ENCODE results near the gene USF3. TPM values are rescaled to one million over a fixed set of nuclear protein-coding genes. Genes with fewer than 3 reads are reported as not detected.

The USF3 gene
- 4.5 TPM for polyA plus RNA-seq (2012; ENCODE audit: missing spikeins)

DNA sequence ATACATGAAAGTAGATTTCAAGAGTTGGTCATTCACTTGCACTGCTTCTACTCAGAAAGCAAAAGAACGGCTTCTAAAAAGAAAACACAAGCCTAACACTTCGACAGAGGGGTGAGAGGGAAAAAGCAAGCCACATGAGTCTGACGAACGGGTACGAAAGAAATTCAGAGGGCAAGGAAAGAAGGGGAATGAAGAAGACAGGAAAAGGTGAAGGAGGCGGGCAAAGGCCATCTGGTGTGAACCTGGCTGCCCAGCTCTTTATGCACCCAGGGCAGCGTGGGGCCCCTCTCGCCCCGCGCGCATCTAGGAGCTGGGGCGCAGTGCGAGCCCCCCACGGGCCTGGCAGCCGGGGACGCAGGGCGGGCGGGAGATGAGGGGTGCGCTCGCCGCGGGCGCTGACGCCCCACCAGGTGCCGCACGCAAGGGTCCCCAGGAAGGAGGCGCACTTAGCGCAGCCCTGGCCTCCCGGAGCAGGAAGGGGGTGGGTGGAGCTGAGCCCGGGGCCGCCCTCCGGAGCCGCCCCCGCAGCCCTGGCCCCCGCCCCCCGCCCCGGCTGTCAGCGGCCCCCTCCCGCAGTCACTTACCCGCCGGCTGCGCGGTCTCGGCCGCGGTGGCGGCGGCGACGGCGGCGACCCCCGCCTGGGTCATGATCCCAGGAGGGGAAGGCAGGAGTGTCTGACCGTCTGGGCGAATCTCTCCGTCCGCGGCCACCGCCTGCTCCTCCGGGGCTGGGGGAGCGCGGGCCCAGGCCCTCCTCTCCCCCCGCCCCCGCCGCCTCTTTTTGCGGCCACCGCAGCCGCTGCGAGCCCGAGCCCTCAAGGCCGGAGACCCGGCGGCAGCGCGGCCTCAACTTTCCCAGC, at the start of gene USF3:
Gene USF3, minus strand, starts transcription at position 857 of the 860 bp plus-strand sequence. CDS start 21,764 bp downstream, outside the sequence.
- peak; percentile 93 for FAIRE-seq
- peak; percentile 85 for DNase-seq (ENCODE audit: insufficient read length)
- TF ChIP-seq TAF1 (IDR thresholded peaks at IDR 0.05; ENCODE audit: borderline replicate concordance, low read depth, low read length), result no peak
- peak; percentile 69; the same call in 1 of the 2 replicates for TF ChIP-seq POLR2A (IDR thresholded peaks at IDR 0.05; ENCODE audit: low read depth, low read length)

GRCh38 chr3:113745756-113746547, 49.5 kb upstream of the USF3 start, which contains the start of gene NAA50:
TSS of gene NAA50 (minus strand) at chr3:113746249. CDS start at chr3:113745949, 300 bp downstream.
- TF ChIP-seq POLR2AphosphoS5 (IDR thresholded peaks at IDR 0.05; ENCODE audit: low read depth, low read length) (peak; percentile 91), TAF1 (IDR thresholded peaks at IDR 0.05; ENCODE audit: borderline replicate concordance, low read depth, low read length) (peak; percentile 54; the same call in 1 of the 2 replicates), POLR2A (IDR thresholded peaks at IDR 0.05; ENCODE audit: low read depth, low read length) (peak; percentile 86)
- FAIRE-seq, result peak; percentile 96
- peak; percentile 65 for DNase-seq (ENCODE audit: insufficient read length)

DNA sequence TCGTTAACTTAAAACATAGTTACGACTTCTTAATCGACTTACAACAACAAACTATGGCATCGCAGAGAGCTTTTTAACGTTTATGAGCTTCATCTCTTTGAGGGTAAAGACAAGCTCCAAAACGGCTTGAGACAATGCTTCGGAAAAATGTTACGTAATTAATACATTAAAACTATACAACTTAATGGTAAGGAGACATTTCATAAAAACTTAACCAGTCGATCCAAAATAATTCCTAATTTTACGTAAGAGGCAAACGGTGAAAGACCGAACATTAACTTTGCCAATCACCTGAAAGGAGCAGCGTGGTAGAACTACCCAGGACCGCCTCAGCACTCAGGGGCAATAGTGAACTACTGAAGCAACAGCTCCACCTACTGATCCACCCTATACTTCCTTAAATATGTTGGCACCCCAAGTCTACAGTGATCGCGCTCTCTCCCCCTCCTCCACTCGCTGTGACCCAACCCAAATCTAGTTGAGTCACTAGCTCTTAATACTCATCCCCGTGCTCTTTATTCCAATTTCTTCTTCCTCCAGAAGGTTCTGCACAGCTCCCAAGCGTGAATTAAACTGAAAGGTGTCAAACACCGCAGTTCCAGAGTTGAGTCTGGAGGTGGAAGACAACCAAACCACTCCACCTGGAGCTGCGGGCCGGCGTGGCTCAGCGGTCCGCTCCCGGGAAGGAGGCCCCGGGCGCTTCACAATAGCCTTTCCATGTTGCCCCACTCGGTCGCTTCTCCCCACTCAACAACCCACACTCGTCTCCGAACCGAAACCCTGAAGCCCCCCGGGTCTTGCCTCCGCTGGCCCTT, 48.7 kb upstream of the USF3 start:
- TF ChIP-seq TAF1 (IDR thresholded peaks at IDR 0.05; ENCODE audit: borderline replicate concordance, low read depth, low read length) (no peak), POLR2A (IDR thresholded peaks at IDR 0.05; ENCODE audit: low read depth, low read length) (no peak), POLR2AphosphoS5 (IDR thresholded peaks at IDR 0.05; ENCODE audit: low read depth, low read length) (no peak)
- FAIRE-seq, result peak; percentile 94
- DNase-seq (ENCODE audit: insufficient read length), result no peak

DNA sequence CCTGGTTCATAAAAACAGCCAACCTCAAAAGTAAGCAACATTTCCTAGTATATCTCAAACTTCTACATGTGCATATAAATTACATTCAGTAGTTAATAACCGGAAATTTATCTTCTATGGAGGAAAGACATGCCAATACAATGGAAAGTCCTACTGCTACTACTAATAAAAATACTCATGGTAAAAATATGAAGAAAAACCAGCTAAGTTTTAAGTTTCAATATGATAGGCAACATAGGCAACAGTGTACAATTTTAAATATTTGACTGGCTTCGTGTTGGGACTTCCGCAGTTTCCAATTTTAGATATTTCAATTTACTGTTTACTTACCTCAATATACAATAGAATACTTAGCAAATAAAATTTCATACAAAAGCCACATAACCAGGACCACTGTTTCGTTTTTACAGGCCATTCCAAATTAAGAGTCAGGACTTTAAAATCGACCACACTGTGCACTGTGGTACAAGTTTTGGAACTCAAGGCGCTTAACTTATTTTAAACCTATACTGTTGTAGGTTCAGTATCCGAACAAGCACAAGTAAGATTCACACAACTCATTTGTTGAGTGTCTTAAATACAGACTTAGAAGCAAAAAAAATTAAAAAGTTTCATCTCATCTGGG, 46.7 kb upstream of the USF3 start:
- DNase-seq (ENCODE audit: insufficient read length) (no peak), FAIRE-seq (peak; percentile 17)
- TF ChIP-seq POLR2AphosphoS5 (IDR thresholded peaks at IDR 0.05; ENCODE audit: low read depth, low read length) (no peak), POLR2A (IDR thresholded peaks at IDR 0.05; ENCODE audit: low read depth, low read length) (no peak), TAF1 (IDR thresholded peaks at IDR 0.05; ENCODE audit: borderline replicate concordance, low read depth, low read length) (no peak)

- TF ChIP-seq POLR2AphosphoS5 (IDR thresholded peaks at IDR 0.05; ENCODE audit: low read depth, low read length) (no peak), POLR2A (IDR thresholded peaks at IDR 0.05; ENCODE audit: low read depth, low read length) (no peak), TAF1 (IDR thresholded peaks at IDR 0.05; ENCODE audit: borderline replicate concordance, low read depth, low read length) (no peak)
- peak; percentile 30 for FAIRE-seq
- no peak for DNase-seq (ENCODE audit: insufficient read length)
These were observed 45.2 kb upstream of the USF3 start for GRCh38 chr3:113741620-113742019.

- TF ChIP-seq TAF1 (IDR thresholded peaks at IDR 0.05; ENCODE audit: borderline replicate concordance, low read depth, low read length), result no peak
- TF ChIP-seq POLR2AphosphoS5 (IDR thresholded peaks at IDR 0.05; ENCODE audit: low read depth, low read length), result no peak
- no peak for TF ChIP-seq POLR2A (IDR thresholded peaks at IDR 0.05; ENCODE audit: low read depth, low read length)
- FAIRE-seq, result peak; percentile 84
- DNase-seq (ENCODE audit: insufficient read length), result no peak
These were observed 44.6 kb upstream of the USF3 start for GRCh38 chr3:113741086-113741485.

DNA sequence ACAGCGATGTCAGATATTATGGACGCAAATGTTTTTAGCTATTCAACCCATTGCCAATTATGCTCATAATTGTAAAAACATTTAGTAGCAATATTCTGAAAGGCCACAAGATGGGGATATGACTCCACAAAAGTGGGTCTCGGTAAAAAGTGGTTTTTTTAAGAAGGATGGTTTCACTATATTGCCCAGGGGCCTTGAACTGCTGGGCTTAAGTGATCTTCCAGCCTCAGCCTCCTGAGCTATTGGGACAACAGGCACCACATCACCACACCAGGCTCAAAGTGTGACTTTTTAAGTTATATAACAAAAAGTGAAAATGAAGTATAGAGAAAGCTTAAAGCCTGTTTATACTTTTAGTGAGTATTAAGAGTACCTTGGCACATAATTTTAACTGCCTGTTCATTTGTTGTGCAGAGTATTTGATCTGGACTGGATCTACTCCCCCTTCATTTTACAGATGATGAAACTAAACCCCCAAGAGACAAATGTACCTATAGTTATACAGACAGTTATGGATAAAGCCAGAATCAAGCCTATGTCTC, 40.2 kb upstream of the USF3 start:
- FAIRE-seq (peak; percentile 62), DNase-seq (ENCODE audit: insufficient read length) (no peak)

DNA sequence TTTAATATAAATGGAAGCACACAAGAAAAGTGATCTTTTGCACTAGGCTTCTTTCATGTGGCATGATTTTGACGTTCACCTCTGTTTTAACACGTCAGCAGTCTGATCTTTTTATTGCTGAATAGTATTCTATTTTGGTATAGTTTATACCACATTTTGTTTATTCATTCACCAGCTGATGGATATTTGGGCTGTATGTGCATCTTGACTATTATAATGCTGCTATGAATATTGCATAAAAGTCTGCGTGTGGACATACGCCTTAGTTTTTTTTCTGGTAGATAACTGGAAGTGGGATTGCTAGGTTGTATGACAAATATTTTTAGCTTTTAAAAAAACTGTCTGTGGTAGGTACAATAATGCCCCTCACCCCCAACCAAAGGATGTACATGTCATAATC, 35.3 kb upstream of the USF3 start:
- no peak for DNase-seq (ENCODE audit: insufficient read length)
- TF ChIP-seq POLR2AphosphoS5 (IDR thresholded peaks at IDR 0.05; ENCODE audit: low read depth, low read length) (no peak), TAF1 (IDR thresholded peaks at IDR 0.05; ENCODE audit: borderline replicate concordance, low read depth, low read length) (no peak), POLR2A (IDR thresholded peaks at IDR 0.05; ENCODE audit: low read depth, low read length) (no peak)
- FAIRE-seq, result no peak

More for the DNA sequence above, 40.2 kb upstream of the USF3 start:
- TF ChIP-seq POLR2A (IDR thresholded peaks at IDR 0.05; ENCODE audit: low read depth, low read length) (no peak), TAF1 (IDR thresholded peaks at IDR 0.05; ENCODE audit: borderline replicate concordance, low read depth, low read length) (no peak), POLR2AphosphoS5 (IDR thresholded peaks at IDR 0.05; ENCODE audit: low read depth, low read length) (no peak)

DNA sequence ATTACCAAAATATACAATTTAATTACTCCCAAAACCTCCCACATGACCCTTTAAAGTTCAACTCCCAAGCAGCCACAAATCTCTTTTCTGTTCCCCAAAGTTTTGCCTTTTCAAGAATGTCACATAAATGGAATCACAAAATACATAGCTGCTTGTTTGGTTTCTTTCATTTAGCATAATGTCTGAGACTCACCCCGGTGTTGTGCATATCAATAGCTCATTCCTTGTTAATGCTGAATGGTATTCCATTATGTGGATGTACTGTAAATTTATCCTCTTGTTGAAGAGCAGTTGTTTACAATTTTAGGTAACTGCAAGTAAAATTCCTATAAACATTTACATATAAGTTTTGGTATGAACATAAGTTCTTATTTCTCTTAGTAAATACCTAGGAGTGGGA, 34.1 kb upstream of the USF3 start:
- TF ChIP-seq TAF1 (IDR thresholded peaks at IDR 0.05; ENCODE audit: borderline replicate concordance, low read depth, low read length), result no peak
- TF ChIP-seq POLR2AphosphoS5 (IDR thresholded peaks at IDR 0.05; ENCODE audit: low read depth, low read length), result no peak
- TF ChIP-seq POLR2A (IDR thresholded peaks at IDR 0.05; ENCODE audit: low read depth, low read length), result no peak
- FAIRE-seq, result no peak

GRCh38 chr3:113728661-113729060, 32.2 kb upstream of the USF3 start:
- no peak for DNase-seq (ENCODE audit: insufficient read length)
- TF ChIP-seq TAF1 (IDR thresholded peaks at IDR 0.05; ENCODE audit: borderline replicate concordance, low read depth, low read length) (no peak), POLR2AphosphoS5 (IDR thresholded peaks at IDR 0.05; ENCODE audit: low read depth, low read length) (no peak), POLR2A (IDR thresholded peaks at IDR 0.05; ENCODE audit: low read depth, low read length) (no peak)
- no peak for FAIRE-seq

More for the DNA sequence above, 34.1 kb upstream of the USF3 start:
- DNase-seq (ENCODE audit: insufficient read length), result no peak

Data from GM12892 (cell line).